OCI-LY3 (cell line): ENCODE results near the gene IGSF3.

Experiments used
- H2AFZ ChIP-seq: fragments of 200-600, 300-600 bp; shearing (Covaris generic); 2 replicates; pipeline ENCODE4 v1.6.0; 2014; ENCODE audit warnings: antibody characterized with exemption, low read depth, low read length
- H3K27ac ChIP-seq: fragments of 200-600, 300-600 bp; sonication (generic); 2 replicates; pipeline ENCODE4 v1.5.1; 2014; ENCODE audit warnings: mild to moderate bottlenecking, low read length, moderate library complexity, mixed read lengths
- H3K27me3 ChIP-seq: fragments of 200-600, 300-600 bp; sonication (generic); 2 replicates; pipeline ENCODE4 v1.6.1; 2014; ENCODE audit warnings: low read depth, low read length, mixed read lengths
- H3K36me3 ChIP-seq: fragments of 200-600, 300-600 bp; sonication (generic); replicated peaks from 2 replicates; pipeline ENCODE3; 2014; ENCODE audit warnings: low read depth, low read length, mixed read lengths
- H3K4me1 ChIP-seq: fragments of 300-600, 200-600 bp; sonication (generic); 2 replicates; pipeline ENCODE4 v1.6.1; 2014; ENCODE audit warnings: low read length, mixed read lengths
- H3K4me2 ChIP-seq: fragments of 200-600, 300-600 bp; sonication (generic); 2 replicates; pipeline ENCODE4 v1.6.1; 2014; ENCODE audit warnings: low read length, mixed read lengths
- H3K4me3 ChIP-seq: fragments of 300-600, 200-600 bp; sonication (generic); 2 replicates; pipeline ENCODE4 v1.5.1; 2014; ENCODE audit warnings: antibody characterized with exemption, mild to moderate bottlenecking, low read length, moderate library complexity
- H3K79me2 ChIP-seq: fragments of 300-600, 200-600 bp; shearing (Covaris generic); 2 replicates; pipeline ENCODE4 v1.6.1; 2014; ENCODE audit warnings: mild to moderate bottlenecking, low read length, mixed read lengths
- H3K9ac ChIP-seq: fragments of 300-600, 200-600 bp; shearing (Covaris generic); 2 replicates; pipeline ENCODE4 v1.6.0; 2014; ENCODE audit warnings: mild to moderate bottlenecking, low read length, moderate library complexity
- H3K9me3 ChIP-seq: fragments of 200-600, 300-600 bp; shearing (Covaris generic); 2 replicates; pipeline ENCODE4 v1.6.1; 2014; ENCODE audit warnings: low read length, mixed read lengths; ENCODE audit not compliant: insufficient read depth
- H4K20me1 ChIP-seq: fragments of 200-600, 300-600 bp; sonication (generic); 2 replicates; pipeline ENCODE4 v1.6.1; 2016; ENCODE audit warnings: low read length, mixed read lengths; ENCODE audit not compliant: insufficient read depth
- CTCF ChIP-seq: fragments of 200-600, 300-600 bp; sonication (generic); IDR thresholded peaks from 2 replicates; pipeline ENCODE4 v1.5.1; 2014; ENCODE audit warnings: antibody characterized with exemption, low read length, low read depth
- EZH2phosphoT487 ChIP-seq: fragments of 200-600 bp; shearing (Covaris generic); IDR thresholded peaks from 2 replicates; pipeline ENCODE4 v1.6.1; 2018; ENCODE audit warnings: antibody characterized with exemption, mixed run types, low read depth

The IGSF3 gene

DNA sequence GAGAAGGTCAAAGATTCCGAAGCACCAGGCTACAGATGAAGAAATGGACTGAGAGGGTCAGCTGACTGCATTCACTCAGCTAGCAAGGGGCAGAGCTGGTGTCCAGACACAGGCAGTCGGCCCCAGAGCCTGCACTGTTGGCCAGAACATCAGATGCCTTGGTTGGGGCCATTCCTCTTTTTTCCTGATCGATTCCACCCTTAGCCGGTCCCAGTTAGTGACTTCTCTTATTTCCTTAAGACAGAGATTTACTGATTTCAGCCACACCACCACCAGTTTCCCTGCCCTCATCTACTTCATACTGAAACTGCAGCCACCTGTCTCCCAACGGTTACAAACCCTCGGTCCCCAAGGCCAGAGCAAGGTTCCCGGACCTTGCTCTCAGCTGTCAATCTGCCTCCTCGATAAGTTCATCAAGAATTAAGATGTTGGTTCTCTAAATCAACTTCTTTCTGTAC is 108.2 kb downstream of the IGSF3 start:
- H3K4me1 ChIP-seq, result peaks cover 86% of the 10 kb centered on the region
- H3K4me2 ChIP-seq, result peak overlapping the region; percentile 56

DNA sequence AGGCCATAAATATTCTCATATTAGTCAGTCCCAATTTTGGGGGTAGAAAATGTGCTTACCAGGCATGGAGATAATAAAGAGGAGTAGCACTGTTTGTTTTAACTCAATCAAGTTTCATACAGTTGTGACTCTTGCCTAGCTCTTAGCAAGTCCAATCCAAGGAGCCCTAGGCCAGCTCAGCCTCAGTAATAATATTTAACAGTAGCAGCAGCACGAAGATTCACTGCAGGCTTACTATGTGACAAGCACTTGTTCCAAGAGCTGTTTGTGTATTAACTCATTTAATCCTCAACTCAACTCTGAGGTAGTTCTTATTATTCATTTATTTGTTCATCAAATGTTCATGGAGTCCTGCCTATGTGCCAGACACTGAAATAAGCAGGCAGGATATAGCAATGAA is 109.0 kb downstream of the IGSF3 start:
- Histone ChIP-seq H3K79me2 (peaks cover 14% of the 10 kb centered on the region), H3K9ac (peak overlapping the region; percentile 82), H2AFZ (no peak overlapping the region), H3K27ac (peak overlapping the region; percentile 97), H3K4me3 (peak overlapping the region; percentile 2; the same call in 1 of the 2 replicates), H4K20me1 (no peaks in the 10 kb centered on the region), H3K4me1 (peaks cover 91% of the 10 kb centered on the region), H3K4me2 (peak overlapping the region; percentile 56), H3K27me3 (no peaks in the 10 kb centered on the region), H3K9me3 (no peaks in the 10 kb centered on the region), H3K36me3 (peaks cover 13% of the 10 kb centered on the region)
- TF ChIP-seq EZH2phosphoT487, result no peak
- TF ChIP-seq CTCF, result no peak

More for the DNA sequence above, 108.2 kb downstream of the IGSF3 start:
- Histone ChIP-seq H3K9ac (peak overlapping the region; percentile 82), H3K4me3 (peak overlapping the region; percentile 30), H3K27me3 (no peaks in the 10 kb centered on the region), H4K20me1 (no peaks in the 10 kb centered on the region), H2AFZ (no peak overlapping the region), H3K79me2 (peaks cover 9% of the 10 kb centered on the region), H3K9me3 (no peaks in the 10 kb centered on the region), H3K36me3 (peaks cover 15% of the 10 kb centered on the region), H3K27ac (peak overlapping the region; percentile 97)
- no peak for TF ChIP-seq EZH2phosphoT487
- TF ChIP-seq CTCF, result no peak

- no peak for TF ChIP-seq EZH2phosphoT487
- TF ChIP-seq CTCF, result no peak
- H2AFZ ChIP-seq, result no peak overlapping the region
- peak overlapping the region; percentile 82 for H3K9ac ChIP-seq
- H3K4me2 ChIP-seq, result peak overlapping the region; percentile 56
- no peaks in the 10 kb centered on the region for H4K20me1 ChIP-seq
- no peaks in the 10 kb centered on the region for H3K9me3 ChIP-seq
- peak overlapping the region; percentile 2; the same call in 1 of the 2 replicates for H3K4me3 ChIP-seq
- H3K36me3 ChIP-seq, result peaks cover 10% of the 10 kb centered on the region
- H3K4me1 ChIP-seq, result peaks cover 95% of the 10 kb centered on the region
- no peaks in the 10 kb centered on the region for H3K27me3 ChIP-seq
- peaks cover 18% of the 10 kb centered on the region for H3K79me2 ChIP-seq
- H3K27ac ChIP-seq, result peak overlapping the region; percentile 97
These were observed 109.4 kb downstream of the IGSF3 start for GRCh38 chr1:116558140-116558549.

- Histone ChIP-seq H2AFZ (no peak overlapping the region), H3K4me1 (peaks cover 95% of the 10 kb centered on the region), H3K27ac (peak overlapping the region; percentile 97), H3K4me2 (peak overlapping the region; percentile 36), H4K20me1 (no peaks in the 10 kb centered on the region), H3K79me2 (peaks cover 23% of the 10 kb centered on the region), H3K27me3 (no peaks in the 10 kb centered on the region), H3K4me3 (no peak overlapping the region), H3K36me3 (peaks cover 11% of the 10 kb centered on the region), H3K9ac (peak overlapping the region; percentile 78), H3K9me3 (no peaks in the 10 kb centered on the region)
- TF ChIP-seq CTCF (no peak), EZH2phosphoT487 (no peak)
These were observed 110.1 kb downstream of the IGSF3 start for GRCh38 chr1:116557323-116557878.
